GM18502 (cell line): ENCODE results near the gene INHBC.
"Not testable (repeated sequence)": the region's sequence is repeated elsewhere in the genome, so short reads cannot be mapped to it uniquely, and the experiment has no call there.

Source experiments
- ATAC-seq: cut with Tn5 transposase; IDR thresholded peaks from one replicate; pipeline ENCODE4 v1.9.1; 2021; ENCODE audit warnings: mild to moderate bottlenecking; ENCODE audit not compliant: unreplicated experiment, poor library complexity

INHBC gene

GRCh38 chr12:57477710-57478681, 43.4 kb downstream of the INHBC start:
- ATAC-seq = peak; percentile 32

- ATAC-seq = no peak
Measured at GRCh38 chr12:57479043-57479375, 44.4 kb downstream of the INHBC start.

GRCh38 chr12:57479376-57480115, 45.0 kb downstream of the INHBC start, which contains the start of gene ARHGAP9:
Gene ARHGAP9 (minus strand): TSS chr12:57479866. CDS start chr12:57479406, 460 bp downstream.
- ATAC-seq = no peak

- ATAC-seq = no peak
Measured at GRCh38 chr12:57481671-57482070, 47.1 kb downstream of the INHBC start.

GRCh38 chr12:57483466-57483865, 48.9 kb downstream of the INHBC start:
- no peak for ATAC-seq

GRCh38 chr12:57485695-57486094, 51.1 kb downstream of the INHBC start:
- ATAC-seq = no peak

GRCh38 chr12:57487055-57487596, 52.5 kb downstream of the INHBC start:
- no peak for ATAC-seq

GRCh38 chr12:57487597-57488401, 53.2 kb downstream of the INHBC start, which contains the start of gene MARS1:
Gene MARS1 (plus strand): TSS chr12:57488068. CDS start chr12:57488091, 23 bp downstream.
- ATAC-seq = peak; percentile 97

- no peak for ATAC-seq
Measured at GRCh38 chr12:57488402-57489156, 54.0 kb downstream of the INHBC start.

- ATAC-seq = no peak
Measured at GRCh38 chr12:57489157-57489641, 54.6 kb downstream of the INHBC start.

GRCh38 chr12:57490126-57490525, 55.5 kb downstream of the INHBC start:
- ATAC-seq = no peak

- ATAC-seq = no peak
Measured at GRCh38 chr12:57491393-57492280, 57.1 kb downstream of the INHBC start.

GRCh38 chr12:57495051-57495701, 60.6 kb downstream of the INHBC start:
- ATAC-seq = not testable (repeated sequence)

- ATAC-seq = no peak
Measured at GRCh38 chr12:57496822-57497221, 62.2 kb downstream of the INHBC start.

GRCh38 chr12:57497223-57498131, 62.9 kb downstream of the INHBC start:
- no peak for ATAC-seq

- ATAC-seq = no peak
Measured at GRCh38 chr12:57498132-57498502, 63.5 kb downstream of the INHBC start.

GRCh38 chr12:57498571-57498970, 64.0 kb downstream of the INHBC start:
- no peak for ATAC-seq
